GM18861 (cell line): ENCODE data around the gene VPREB1.
"Not testable (repeated sequence)": the region's sequence is repeated elsewhere in the genome, so short reads cannot be mapped to it uniquely, and the experiment has no call there.

Source experiments
- ATAC-seq: cut with Tn5 transposase; IDR thresholded peaks from one replicate; pipeline ENCODE4 v1.9.1; 2021; ENCODE audit not compliant: unreplicated experiment

VPREB1 gene

GRCh38 chr22:22245256-22245909, 797 bp downstream of the VPREB1 start:
- ATAC-seq, result no peak

- no peak for ATAC-seq
Observed at GRCh38 chr22:22245935-22246525, 1.4 kb downstream of the VPREB1 start.

GRCh38 chr22:22246706-22247105, 2.1 kb downstream of the VPREB1 start:
- no peak for ATAC-seq

- ATAC-seq, result no peak
Observed at GRCh38 chr22:22248878-22249277, 4.3 kb downstream of the VPREB1 start.

- not testable (repeated sequence) for ATAC-seq
Observed at GRCh38 chr22:22250651-22251050, 6.1 kb downstream of the VPREB1 start.

- not testable (repeated sequence) for ATAC-seq
Observed at GRCh38 chr22:22256133-22256532, 11.5 kb downstream of the VPREB1 start.

- not testable (repeated sequence) for ATAC-seq
Observed at GRCh38 chr22:22258597-22259415, 14.2 kb downstream of the VPREB1 start.

- not testable (repeated sequence) for ATAC-seq
Observed at GRCh38 chr22:22260169-22260568, 15.6 kb downstream of the VPREB1 start.

GRCh38 chr22:22260586-22260985, 16.0 kb downstream of the VPREB1 start:
- not testable (repeated sequence) for ATAC-seq

- not testable (repeated sequence) for ATAC-seq
Observed at GRCh38 chr22:22262332-22263074, 17.9 kb downstream of the VPREB1 start.

- not testable (repeated sequence) for ATAC-seq
Observed at GRCh38 chr22:22263823-22264222, 19.2 kb downstream of the VPREB1 start.

- not testable (repeated sequence) for ATAC-seq
Observed at GRCh38 chr22:22270036-22270676, 25.6 kb downstream of the VPREB1 start.

- not testable (repeated sequence) for ATAC-seq
Observed at GRCh38 chr22:22277423-22277822, 32.8 kb downstream of the VPREB1 start.

- ATAC-seq, result not testable (repeated sequence)
Observed at GRCh38 chr22:22284962-22285756, 40.6 kb downstream of the VPREB1 start.

GRCh38 chr22:22286390-22287105, 42.0 kb downstream of the VPREB1 start:
- ATAC-seq, result not testable (repeated sequence)

- ATAC-seq, result not testable (repeated sequence)
Observed at GRCh38 chr22:22287106-22287626, 42.6 kb downstream of the VPREB1 start.

- not testable (repeated sequence) for ATAC-seq
Observed at GRCh38 chr22:22289666-22290065, 45.1 kb downstream of the VPREB1 start.

- ATAC-seq, result not testable (repeated sequence)
Observed at GRCh38 chr22:22291129-22291806, 46.7 kb downstream of the VPREB1 start.
